ENCODE results near the gene KRT79.

The KRT79 gene

GRCh38 chr12:52818388-52818787, 15.7 kb downstream of the KRT79 start:
- DNase-seq: no peak

GRCh38 chr12:52817699-52818238, 16.3 kb downstream of the KRT79 start:
- DNase-seq: no peak

- DNase-seq: no peak
These were observed 17.0 kb downstream of the KRT79 start for GRCh38 chr12:52817003-52817698.

- DNase-seq: no peak
These were observed 18.2 kb downstream of the KRT79 start for GRCh38 chr12:52815676-52816588.

- no peak for DNase-seq
These were observed 18.9 kb downstream of the KRT79 start for GRCh38 chr12:52815161-52815560.

- no peak for DNase-seq
These were observed 19.4 kb downstream of the KRT79 start for GRCh38 chr12:52814710-52815155.

GRCh38 chr12:52813885-52814709, 20.0 kb downstream of the KRT79 start, which contains the start of gene KRT4:
KRT4 (minus strand) TSS chr12:52814116; CDS start chr12:52814058, 58 bp downstream.
- no peak for DNase-seq

- DNase-seq: no peak
These were observed 20.8 kb downstream of the KRT79 start for GRCh38 chr12:52813203-52813819.

GRCh38 chr12:52812749-52813148, 21.4 kb downstream of the KRT79 start:
- DNase-seq: no peak

GRCh38 chr12:52812073-52812400, 22.1 kb downstream of the KRT79 start:
- no peak for DNase-seq

- DNase-seq: no peak
These were observed 22.7 kb downstream of the KRT79 start for GRCh38 chr12:52811191-52812072.

GRCh38 chr12:52810554-52810953, 23.6 kb downstream of the KRT79 start:
- no peak for DNase-seq

- no peak for DNase-seq
These were observed 24.9 kb downstream of the KRT79 start for GRCh38 chr12:52809166-52809565.

- no peak for DNase-seq
These were observed 25.4 kb downstream of the KRT79 start for GRCh38 chr12:52808573-52809160.

- DNase-seq: no peak
These were observed 26.3 kb downstream of the KRT79 start for GRCh38 chr12:52807544-52808470.

- no peak for DNase-seq
These were observed 27.1 kb downstream of the KRT79 start for GRCh38 chr12:52806821-52807543.

GRCh38 chr12:52806169-52806811, 27.8 kb downstream of the KRT79 start:
- no peak for DNase-seq

GRCh38 chr12:52805739-52806138, 28.4 kb downstream of the KRT79 start:
- no peak for DNase-seq

- no peak for DNase-seq
These were observed 29.1 kb downstream of the KRT79 start for GRCh38 chr12:52805000-52805399.
